OCI-LY1 (cell line): ENCODE measurements around the gene CCR9.

ENCODE experiments used
- EZH2 ChIP-seq: fragments of 200-600 bp; sonication (generic), shearing (Covaris generic); IDR thresholded peaks from 2 replicates; pipeline ENCODE4 v1.8.0; 2017; ENCODE audit warnings: borderline replicate concordance, mixed run types, mild to moderate bottlenecking, antibody characterized with exemption, low read length, moderate library complexity, mixed read lengths
- TF ChIP-seq, protein P1 (sequence below): fragments of 200-600 bp; sonication (generic), shearing (Covaris generic); IDR thresholded peaks from 2 replicates; pipeline ENCODE4 v1.5.1; 2017; ENCODE audit warnings: mild to moderate bottlenecking, antibody characterized with exemption, low read length, moderate library complexity, mixed read lengths

- no peak for TF ChIP-seq EZH2
- TF ChIP-seq, protein P1, sequence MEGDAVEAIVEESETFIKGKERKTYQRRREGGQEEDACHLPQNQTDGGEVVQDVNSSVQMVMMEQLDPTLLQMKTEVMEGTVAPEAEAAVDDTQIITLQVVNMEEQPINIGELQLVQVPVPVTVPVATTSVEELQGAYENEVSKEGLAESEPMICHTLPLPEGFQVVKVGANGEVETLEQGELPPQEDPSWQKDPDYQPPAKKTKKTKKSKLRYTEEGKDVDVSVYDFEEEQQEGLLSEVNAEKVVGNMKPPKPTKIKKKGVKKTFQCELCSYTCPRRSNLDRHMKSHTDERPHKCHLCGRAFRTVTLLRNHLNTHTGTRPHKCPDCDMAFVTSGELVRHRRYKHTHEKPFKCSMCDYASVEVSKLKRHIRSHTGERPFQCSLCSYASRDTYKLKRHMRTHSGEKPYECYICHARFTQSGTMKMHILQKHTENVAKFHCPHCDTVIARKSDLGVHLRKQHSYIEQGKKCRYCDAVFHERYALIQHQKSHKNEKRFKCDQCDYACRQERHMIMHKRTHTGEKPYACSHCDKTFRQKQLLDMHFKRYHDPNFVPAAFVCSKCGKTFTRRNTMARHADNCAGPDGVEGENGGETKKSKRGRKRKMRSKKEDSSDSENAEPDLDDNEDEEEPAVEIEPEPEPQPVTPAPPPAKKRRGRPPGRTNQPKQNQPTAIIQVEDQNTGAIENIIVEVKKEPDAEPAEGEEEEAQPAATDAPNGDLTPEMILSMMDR: no peak
Observed at GRCh38 chr3:45852828-45853227, 33.5 kb upstream of the CCR9 start.
